ENCODE measurements around the gene PDE4D.

PDE4D gene

GRCh38 chr5:59893429-59894227 is at the start of gene PDE4D:
PDE4D (minus strand) TSS chr5:59893726.
- DNase-seq, result peak; percentile 11

- DNase-seq, result no peak
Observed at GRCh38 chr5:59937633-59938032, 44.1 kb upstream of the PDE4D start.

GRCh38 chr5:59923465-59923864 is 29.9 kb upstream of the PDE4D start:
- DNase-seq, result no peak

GRCh38 chr5:59922220-59922619 is 28.7 kb upstream of the PDE4D start:
- DNase-seq, result no peak

GRCh38 chr5:59921816-59922215 is 28.3 kb upstream of the PDE4D start:
- no peak for DNase-seq

GRCh38 chr5:59919484-59919883 is 26.0 kb upstream of the PDE4D start:
- no peak for DNase-seq

- no peak for DNase-seq
Observed at GRCh38 chr5:59917121-59917520, 23.6 kb upstream of the PDE4D start.

- no peak for DNase-seq
Observed at GRCh38 chr5:59905188-59905587, 11.7 kb upstream of the PDE4D start.

GRCh38 chr5:59897075-59897474 is 3.5 kb upstream of the PDE4D start:
- no peak for DNase-seq

- no peak for DNase-seq
Observed at GRCh38 chr5:59891962-59892643, 1.4 kb downstream of the PDE4D start.

GRCh38 chr5:59887274-59887673 is 6.3 kb downstream of the PDE4D start:
- no peak for DNase-seq

- DNase-seq, result no peak
Observed at GRCh38 chr5:59874675-59875074, 18.9 kb downstream of the PDE4D start.

- no peak for DNase-seq
Observed at GRCh38 chr5:59873113-59873512, 20.4 kb downstream of the PDE4D start.

GRCh38 chr5:59866661-59867060 is 26.9 kb downstream of the PDE4D start:
- DNase-seq, result no peak

GRCh38 chr5:59864718-59865117 is 28.8 kb downstream of the PDE4D start:
- DNase-seq, result no peak

- DNase-seq, result no peak
Observed at GRCh38 chr5:59863777-59864176, 29.7 kb downstream of the PDE4D start.

GRCh38 chr5:59856358-59856757 is 37.2 kb downstream of the PDE4D start:
- DNase-seq, result no peak

GRCh38 chr5:59850766-59851165 is 42.8 kb downstream of the PDE4D start:
- no peak for DNase-seq

GRCh38 chr5:59847586-59847985 is 45.9 kb downstream of the PDE4D start:
- no peak for DNase-seq

GRCh38 chr5:59845730-59846129 is 47.8 kb downstream of the PDE4D start:
- DNase-seq, result no peak

- DNase-seq, result no peak
Observed at GRCh38 chr5:59843511-59844213, 49.9 kb downstream of the PDE4D start.

GRCh38 chr5:59842999-59843398 is 50.5 kb downstream of the PDE4D start:
- DNase-seq, result no peak

GRCh38 chr5:59840200-59840601 is 53.3 kb downstream of the PDE4D start:
- DNase-seq, result no peak

GRCh38 chr5:59838989-59839388 is 54.5 kb downstream of the PDE4D start:
- no peak for DNase-seq
